Hepatocyte (in vitro differentiated cells): Measurements from ENCODE around the gene SH3RF3. TPM values are rescaled to one million over a fixed set of nuclear protein-coding genes. Genes with fewer than 3 reads are reported as not detected.

ENCODE experiments used
- DNase-seq: peaks from one replicate; pipeline ENCODE4 v3.0.0-alpha.2; 2016; ENCODE audit warnings: low spot score
- H2AFZ ChIP-seq: fragments of 200-600 bp; sonication (generic); 2 replicates; pipeline ENCODE4 v1.6.0; 2016; ENCODE audit warnings: antibody characterized with exemption, mild to moderate bottlenecking
- H3K27ac ChIP-seq: fragments of 200-600 bp; sonication (generic); 2 replicates; pipeline ENCODE4 v1.5.1; 2016; ENCODE audit warnings: mild to moderate bottlenecking
- H3K27me3 ChIP-seq: fragments of 200-600 bp; sonication (generic); 2 replicates; pipeline ENCODE4 v1.6.1; 2016
- H3K36me3 ChIP-seq: fragments of 200-600 bp; sonication (generic); replicated peaks from 2 replicates; pipeline ENCODE4 v1.5.1; 2016; ENCODE audit warnings: low read depth; ENCODE audit not compliant: insufficient read depth
- H3K4me1 ChIP-seq: fragments of 200-600 bp; sonication (generic); 2 replicates; pipeline ENCODE4 v1.5.1; 2016; ENCODE audit warnings: mild to moderate bottlenecking, moderate library complexity; ENCODE audit not compliant: insufficient read depth
- H3K4me2 ChIP-seq: fragments of 200-600 bp; sonication (generic); 2 replicates; pipeline ENCODE4 v1.6.0; 2016
- H3K4me3 ChIP-seq: fragments of 200-600 bp; sonication (generic); 2 replicates; pipeline ENCODE4 v1.5.1; 2016; ENCODE audit warnings: mild to moderate bottlenecking
- H3K79me2 ChIP-seq: fragments of 200-600 bp; sonication (generic); 2 replicates; pipeline ENCODE4 v1.6.0; 2017; ENCODE audit warnings: mild to moderate bottlenecking
- H3K9me2 ChIP-seq: fragments of 200-600 bp; sonication (generic); replicated peaks from 2 replicates; pipeline ENCODE4 v1.6.0; 2017; ENCODE audit warnings: mild to moderate bottlenecking; ENCODE audit not compliant: insufficient read depth
- H3K9me3 ChIP-seq: fragments of 200-600 bp; sonication (generic); 2 replicates; pipeline ENCODE4 v1.5.1; 2016; ENCODE audit warnings: low read depth, mild to moderate bottlenecking
- H4K20me1 ChIP-seq: fragments of 200-600 bp; sonication (generic); 2 replicates; pipeline ENCODE4 v1.6.0; 2016; ENCODE audit warnings: mild to moderate bottlenecking; ENCODE audit not compliant: insufficient read depth, poor library complexity, severe bottlenecking
- EZH2 ChIP-seq: fragments of 200-600 bp; sonication (generic); IDR thresholded peaks from 2 replicates; pipeline ENCODE4 v1.6.1; 2016; ENCODE audit warnings: antibody characterized with exemption, mild to moderate bottlenecking, borderline replicate concordance
- EZH2phosphoT487 ChIP-seq: fragments of 200-600 bp; sonication (generic); IDR thresholded peaks from one replicate; pipeline ENCODE4 v1.6.1; 2018; ENCODE audit warnings: antibody characterized with exemption, mild to moderate bottlenecking, low read depth, moderate library complexity; ENCODE audit not compliant: unreplicated experiment, severe bottlenecking
- WGBS: methylation state at CpG from one replicate; pipeline ENCODE4 v1.1.6; 2016; ENCODE audit warnings: low lambda C conversion rate; ENCODE audit errors: missing lambda C conversion rate; 5-methylcytosine and 5-hydroxymethylcytosine counted together
- polyA plus RNA-seq: library from polyadenylated mRNA; unstranded; fragments of >200 nt; fragmentation: Nextera tagmentation; extraction: Ambion mirVana; gene quantifications from 2 replicates; pipeline ENCODE4 v1.2.1, GENCODE V29; 2016
- total RNA-seq: library from RNA; depleted of rRNA; stranded (reverse); fragments of >200 nt; gene quantifications from 2 replicates; pipeline ENCODE4 v1.2.3, GENCODE V29; 2014
- TF ChIP-seq, protein P1 (sequence below): fragments of 200-600 bp; sonication (generic); IDR thresholded peaks from 2 replicates; pipeline ENCODE4 v1.5.1; 2016; ENCODE audit warnings: antibody characterized with exemption, mild to moderate bottlenecking; ENCODE audit not compliant: poor library complexity

SH3RF3 gene
- total and polyA plus RNA-seq, 2 experiments from 2014 or later = 1.9 to 2.1 TPM

DNA sequence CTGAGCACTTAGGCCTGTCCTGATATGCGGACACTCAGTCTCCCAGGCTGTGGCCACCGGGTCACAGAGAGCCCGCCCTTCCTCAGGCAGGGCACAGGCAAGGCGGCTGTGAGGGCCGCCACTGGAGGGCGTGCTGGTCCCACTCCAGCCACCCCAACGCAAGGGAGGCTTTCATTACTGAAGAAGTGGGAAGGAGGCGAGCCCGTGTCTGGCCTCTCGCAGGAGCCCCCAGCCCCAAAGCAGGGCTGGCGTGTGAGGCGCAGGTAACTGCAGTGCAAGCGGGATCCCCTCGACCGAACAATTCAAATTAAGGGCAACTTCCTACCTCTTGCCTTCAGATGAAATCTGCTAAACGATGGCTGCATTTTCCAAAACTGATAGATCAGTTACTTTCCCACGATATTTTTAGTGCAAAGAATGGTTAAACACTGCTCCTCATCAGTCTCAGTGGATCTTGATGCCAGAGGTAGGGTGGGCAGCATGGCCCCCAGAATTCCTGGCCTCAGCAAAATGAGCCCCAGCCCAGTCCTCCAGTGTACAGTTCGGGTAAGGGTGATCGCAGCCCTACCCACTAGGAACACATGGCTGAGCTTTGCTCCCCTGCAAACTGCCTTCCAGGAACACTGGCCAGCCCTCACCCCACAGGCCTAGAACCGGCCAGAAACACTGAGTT is 387.6 kb downstream of the SH3RF3 start:
- Histone ChIP-seq H2AFZ (no peak overlapping the region), H3K9me3 (no peaks in the 10 kb centered on the region), H3K4me2 (no peak overlapping the region)

DNA sequence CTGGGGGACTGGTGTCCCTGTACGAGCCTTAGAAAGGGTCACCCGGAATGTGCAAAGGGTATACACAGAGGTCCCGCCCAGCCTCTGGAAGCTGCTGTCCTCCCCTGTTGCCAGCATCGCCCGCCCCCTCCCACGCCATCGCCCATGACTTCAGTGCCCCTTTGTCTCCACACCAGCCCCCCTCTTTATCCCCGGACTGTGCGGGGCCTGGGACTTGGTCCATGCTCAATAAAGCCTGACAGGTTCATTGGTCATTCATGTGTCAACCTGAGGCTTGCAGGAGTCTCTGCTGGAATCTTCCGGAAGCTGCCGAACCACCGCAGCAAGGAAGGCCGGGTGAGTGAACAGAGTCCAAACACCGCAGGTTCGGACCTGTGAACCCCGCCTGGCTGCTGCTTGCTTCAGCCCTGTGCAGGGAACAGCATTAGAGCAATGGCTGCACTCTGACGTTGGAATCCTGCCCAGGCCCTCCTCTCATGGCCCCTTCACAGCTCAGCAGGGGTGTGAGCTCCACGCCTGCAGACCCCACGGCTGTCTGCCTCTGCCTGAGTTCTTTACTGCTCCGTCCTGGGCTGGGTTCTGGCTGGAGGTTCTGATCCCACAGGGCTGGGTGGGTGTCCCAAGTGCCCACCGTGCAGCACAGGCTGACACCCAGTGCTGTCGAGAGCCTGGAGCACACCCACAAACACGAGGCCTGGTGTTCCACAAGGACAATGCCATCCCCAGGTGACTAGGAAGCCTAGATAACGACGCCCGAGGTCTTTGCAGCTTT is 388.3 kb downstream of the SH3RF3 start:
- Histone ChIP-seq H2AFZ (no peak overlapping the region), H3K9me3 (no peaks in the 10 kb centered on the region), H3K4me1 (no peaks in the 10 kb centered on the region), H3K4me3 (no peak overlapping the region), H3K79me2 (no peaks in the 10 kb centered on the region), H3K9me2 (no peaks in the 10 kb centered on the region), H3K36me3 (no peaks in the 10 kb centered on the region), H4K20me1 (no peaks in the 10 kb centered on the region), H3K4me2 (no peak overlapping the region), H3K27ac (no peak overlapping the region), H3K27me3 (no peaks in the 10 kb centered on the region)
- no peak for DNase-seq
- no peak for TF ChIP-seq EZH2phosphoT487
- TF ChIP-seq, protein P1, sequence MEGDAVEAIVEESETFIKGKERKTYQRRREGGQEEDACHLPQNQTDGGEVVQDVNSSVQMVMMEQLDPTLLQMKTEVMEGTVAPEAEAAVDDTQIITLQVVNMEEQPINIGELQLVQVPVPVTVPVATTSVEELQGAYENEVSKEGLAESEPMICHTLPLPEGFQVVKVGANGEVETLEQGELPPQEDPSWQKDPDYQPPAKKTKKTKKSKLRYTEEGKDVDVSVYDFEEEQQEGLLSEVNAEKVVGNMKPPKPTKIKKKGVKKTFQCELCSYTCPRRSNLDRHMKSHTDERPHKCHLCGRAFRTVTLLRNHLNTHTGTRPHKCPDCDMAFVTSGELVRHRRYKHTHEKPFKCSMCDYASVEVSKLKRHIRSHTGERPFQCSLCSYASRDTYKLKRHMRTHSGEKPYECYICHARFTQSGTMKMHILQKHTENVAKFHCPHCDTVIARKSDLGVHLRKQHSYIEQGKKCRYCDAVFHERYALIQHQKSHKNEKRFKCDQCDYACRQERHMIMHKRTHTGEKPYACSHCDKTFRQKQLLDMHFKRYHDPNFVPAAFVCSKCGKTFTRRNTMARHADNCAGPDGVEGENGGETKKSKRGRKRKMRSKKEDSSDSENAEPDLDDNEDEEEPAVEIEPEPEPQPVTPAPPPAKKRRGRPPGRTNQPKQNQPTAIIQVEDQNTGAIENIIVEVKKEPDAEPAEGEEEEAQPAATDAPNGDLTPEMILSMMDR = no peak
- TF ChIP-seq EZH2 = no peak
- 84% methylated on average over 26 of the region's 26 CpGs for WGBS

More for the DNA sequence above, 387.6 kb downstream of the SH3RF3 start:
- DNase-seq = peak; percentile 81
- 42% methylated on average over 20 of the region's 20 CpGs for WGBS
- H4K20me1 ChIP-seq = no peaks in the 10 kb centered on the region
- no peaks in the 10 kb centered on the region for H3K79me2 ChIP-seq
- H3K36me3 ChIP-seq = no peaks in the 10 kb centered on the region
- no peaks in the 10 kb centered on the region for H3K9me2 ChIP-seq
- no peak overlapping the region for H3K4me3 ChIP-seq
- H3K27ac ChIP-seq = no peak overlapping the region
- TF ChIP-seq, protein P1 = peak; percentile 72
- no peak for TF ChIP-seq EZH2
- no peak for TF ChIP-seq EZH2phosphoT487
- no peaks in the 10 kb centered on the region for H3K27me3 ChIP-seq
- H3K4me1 ChIP-seq = no peaks in the 10 kb centered on the region

DNA sequence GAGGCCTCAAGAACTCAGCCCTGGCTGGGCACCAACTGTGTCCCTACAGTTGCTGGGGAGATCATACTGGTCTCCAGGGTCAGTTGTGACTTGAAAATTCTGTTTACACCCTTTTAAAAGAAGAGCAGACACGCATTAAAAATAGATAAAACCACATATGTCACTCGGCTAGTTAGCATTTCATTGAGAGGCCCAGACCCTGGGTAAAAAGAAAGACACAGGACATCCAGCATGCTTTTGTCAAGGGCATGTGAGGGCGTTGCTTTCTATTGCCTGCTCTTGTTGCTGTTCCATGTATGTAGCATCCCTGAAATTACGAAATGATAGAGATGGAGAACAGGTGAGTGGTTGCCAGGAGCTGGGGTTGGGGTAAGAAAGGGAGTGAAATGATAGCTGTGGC is 390.5 kb downstream of the SH3RF3 start:
- no peak overlapping the region for H3K4me2 ChIP-seq
- 89% methylated on average over 4 of the region's 4 CpGs for WGBS
- no peak for TF ChIP-seq EZH2
- TF ChIP-seq, protein P1 = no peak
- TF ChIP-seq EZH2phosphoT487 = no peak
- no peaks in the 10 kb centered on the region for H3K4me1 ChIP-seq
- no peak overlapping the region for H3K4me3 ChIP-seq
- no peaks in the 10 kb centered on the region for H4K20me1 ChIP-seq
- no peak overlapping the region for H3K27ac ChIP-seq
- H3K36me3 ChIP-seq = no peaks in the 10 kb centered on the region
- no peaks in the 10 kb centered on the region for H3K79me2 ChIP-seq
- no peaks in the 10 kb centered on the region for H3K9me2 ChIP-seq
- no peaks in the 10 kb centered on the region for H3K9me3 ChIP-seq
- DNase-seq = no peak
- H3K27me3 ChIP-seq = no peaks in the 10 kb centered on the region
- H2AFZ ChIP-seq = no peak overlapping the region
